Sigmoid colon (tissue), 7 donors: ENCODE results near the gene FUBP3. TPM values are rescaled to one million over a fixed set of nuclear protein-coding genes. Genes with fewer than 3 reads are reported as not detected.

Experiments
- DNase-seq: peaks from one replicate; pipeline ENCODE4 v3.0.0-alpha.2; 2019
- H3K27ac ChIP-seq, 4 donors: fragments of 200-600 bp; sonication (generic); one replicate each; pipeline ENCODE4 v1.5.1; 2016 to 2019; ENCODE audit warnings: mild to moderate bottlenecking in 1 of 4
- H3K27me3 ChIP-seq, 3 donors: fragments of 200-600 bp; sonication (generic); one replicate each; pipeline ENCODE4 v1.5.1; 2019; ENCODE audit warnings: mild to moderate bottlenecking in 1 of 3
- H3K36me3 ChIP-seq, 4 donors: fragments of 200-600 bp; sonication (generic); one replicate each; pipeline ENCODE4 v1.5.1; 2016 to 2019
- H3K4me1 ChIP-seq, 4 donors: fragments of 200-600 bp; sonication (generic); one replicate each; pipeline ENCODE4 v1.5.1; 2017 to 2019
- H3K4me3 ChIP-seq, 4 donors: fragments of 200-600 bp; sonication (generic); one replicate each; pipeline ENCODE4 v1.5.1; 2017 to 2019; ENCODE audit warnings: mild to moderate bottlenecking in 2 of 4, moderate library complexity in 1 of 4
- H3K9me3 ChIP-seq, 4 donors: fragments of 200-600 bp in 3 of 4; sonication (generic) in 3 of 4; one replicate each; pipeline versions ENCODE4 v1.5.1 to v1.6.1; 2013 to 2019
- EP300 ChIP-seq, 4 donors: sonication (generic); formaldehyde crosslinking; IDR thresholded peaks; one replicate each; pipeline ENCODE4 v1.6.1; 2017; ENCODE audit warnings: antibody characterized with exemption in 4 of 4
- POLR2A ChIP-seq, 2 donors: fragments of 450-650 bp; IDR thresholded peaks; one replicate each; pipeline ENCODE4 v1.6.1; 2016; ENCODE audit warnings: antibody characterized with exemption in 2 of 2, mild to moderate bottlenecking in 2 of 2, moderate library complexity in 2 of 2
- POLR2AphosphoS5 ChIP-seq, 4 donors: sonication (generic); formaldehyde crosslinking; IDR thresholded peaks; one replicate each; pipeline ENCODE4 v1.6.1; 2017; ENCODE audit warnings: antibody characterized with exemption in 4 of 4
- WGBS, 2 donors: extraction: QIAGEN DNeasy Blood & Tissue Kit; methylation state at CpG; one replicate each; pipeline ENCODE4 v1.1.7; 2013; 5-methylcytosine and 5-hydroxymethylcytosine counted together
- intact Hi-C: fragments of 100-400 bp; cut with DNase I; formaldehyde crosslinking; loops from one replicate; pipeline ENCODE4 v1.15.1; 2023
- polyA plus RNA-seq, 3 donors: library from polyadenylated mRNA; stranded (reverse); fragments of 200-250 nt; gene quantifications; one replicate each; pipeline ENCODE4 v1.2.3, GENCODE V29; 2013
- total RNA-seq, 4 donors: library from RNA; depleted of rRNA; stranded (reverse); fragments of >200 nt; gene quantifications; one replicate each; pipeline ENCODE4 v1.1.0, GENCODE V29; 2016
- TF ChIP-seq, protein P1 (sequence below), 4 experiments: fragments of 450-650 bp in 3 of 4; fragments of 200-600 bp in 1 of 4; IDR thresholded peaks; one replicate each; pipeline ENCODE4 v1.5.1; 2016 to 2019; ENCODE audit warnings: antibody characterized with exemption in 4 of 4, mild to moderate bottlenecking in 3 of 4, moderate library complexity in 2 of 4
- donor health status: healthy with polysubstance abuse.
- donor health status: Bipolar disorder and iron deficiency.
- donor health status: healthy.

The FUBP3 gene
- total and polyA plus RNA-seq, 7 donors: 19.4 to 44.4 (median 41.3) TPM

DNA sequence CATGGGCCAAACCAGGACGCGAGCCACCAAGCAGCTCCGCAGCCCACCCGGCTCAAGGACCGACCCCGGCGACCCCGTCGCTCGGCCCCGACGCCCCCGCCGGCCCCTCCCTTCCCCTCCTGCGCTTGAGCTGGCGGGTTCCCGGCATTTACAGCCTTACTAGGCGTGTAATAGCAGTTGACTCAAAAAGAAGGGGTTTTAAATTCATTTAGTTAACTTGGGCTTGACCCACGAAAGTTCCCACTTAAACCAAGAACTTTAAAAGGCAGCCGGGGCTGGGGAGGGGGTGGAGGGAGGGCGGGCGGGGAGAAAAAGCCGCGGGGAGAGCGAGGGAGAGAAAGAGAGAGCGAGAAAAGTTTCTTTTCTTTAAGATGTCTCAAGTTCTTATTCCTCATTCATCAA is 85.7 kb downstream of the FUBP3 start:
- WGBS, 2 donors: 2 to 4% methylated on average over 25 to 26 of the region's 26 CpGs
- H3K27me3 ChIP-seq: peaks cover 68 to 86% (median 79%) of the 10 kb centered on the region in 3 donors
- H3K4me3 ChIP-seq: peak overlapping the region in 1 of 4 donors; percentile 4

DNA sequence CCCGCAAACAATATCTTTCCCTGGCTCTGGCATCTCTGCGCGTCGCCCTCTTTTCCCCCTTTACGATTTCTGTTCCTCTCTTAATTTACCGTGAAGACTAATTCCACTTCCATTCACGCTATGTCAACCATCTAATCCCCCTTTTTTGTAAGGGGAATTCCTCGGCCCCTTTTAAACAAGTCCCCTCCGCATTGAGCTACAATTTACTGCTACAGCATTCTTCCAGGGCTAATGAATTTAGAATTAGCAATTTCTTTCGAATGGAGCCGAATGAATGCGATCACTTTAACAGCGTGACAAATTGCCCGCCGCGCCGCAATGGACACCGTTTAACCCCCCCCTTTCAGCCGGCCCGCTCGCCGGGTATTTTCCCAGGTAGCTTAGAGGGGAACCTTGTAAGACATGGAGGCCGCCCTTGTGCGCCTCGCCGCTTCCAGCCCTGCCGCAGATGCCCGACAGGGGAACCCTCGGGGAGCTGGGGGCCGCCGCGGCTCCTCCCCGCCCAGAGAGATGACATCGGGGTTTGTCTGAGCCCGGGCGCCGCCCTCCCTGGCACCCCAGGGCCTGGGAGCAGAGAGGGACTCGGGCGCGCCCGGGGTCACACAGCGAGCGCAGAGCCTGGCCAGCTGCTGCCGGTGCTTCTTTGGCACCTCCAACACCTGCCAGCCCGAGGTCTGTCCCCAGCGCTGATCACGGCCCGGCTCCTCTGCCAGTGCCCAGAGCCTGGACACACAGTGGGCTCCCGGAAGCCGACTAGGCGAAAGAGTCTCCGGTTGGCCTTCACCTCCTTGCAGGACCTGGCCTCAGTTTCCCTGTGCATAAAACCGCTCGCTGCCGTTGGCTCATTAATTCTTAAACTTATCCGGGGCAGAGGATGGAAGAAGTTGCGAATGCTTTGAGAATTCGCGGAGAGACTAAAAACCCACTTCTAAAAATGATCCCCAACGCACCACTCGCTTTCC is 86.3 kb downstream of the FUBP3 start:
- no peak for DNase-seq
- intact Hi-C loops: no loop called here
- TF ChIP-seq, protein P1, sequence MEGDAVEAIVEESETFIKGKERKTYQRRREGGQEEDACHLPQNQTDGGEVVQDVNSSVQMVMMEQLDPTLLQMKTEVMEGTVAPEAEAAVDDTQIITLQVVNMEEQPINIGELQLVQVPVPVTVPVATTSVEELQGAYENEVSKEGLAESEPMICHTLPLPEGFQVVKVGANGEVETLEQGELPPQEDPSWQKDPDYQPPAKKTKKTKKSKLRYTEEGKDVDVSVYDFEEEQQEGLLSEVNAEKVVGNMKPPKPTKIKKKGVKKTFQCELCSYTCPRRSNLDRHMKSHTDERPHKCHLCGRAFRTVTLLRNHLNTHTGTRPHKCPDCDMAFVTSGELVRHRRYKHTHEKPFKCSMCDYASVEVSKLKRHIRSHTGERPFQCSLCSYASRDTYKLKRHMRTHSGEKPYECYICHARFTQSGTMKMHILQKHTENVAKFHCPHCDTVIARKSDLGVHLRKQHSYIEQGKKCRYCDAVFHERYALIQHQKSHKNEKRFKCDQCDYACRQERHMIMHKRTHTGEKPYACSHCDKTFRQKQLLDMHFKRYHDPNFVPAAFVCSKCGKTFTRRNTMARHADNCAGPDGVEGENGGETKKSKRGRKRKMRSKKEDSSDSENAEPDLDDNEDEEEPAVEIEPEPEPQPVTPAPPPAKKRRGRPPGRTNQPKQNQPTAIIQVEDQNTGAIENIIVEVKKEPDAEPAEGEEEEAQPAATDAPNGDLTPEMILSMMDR (IDR thresholded peaks at IDR 0.05): no peak
- TF ChIP-seq POLR2AphosphoS5 (IDR thresholded peaks at IDR 0.05) (no peak), POLR2A (IDR thresholded peaks at IDR 0.05) (no peak), EP300 (IDR thresholded peaks at IDR 0.05) (no peak)
- H3K4me1 ChIP-seq: peaks cover 0 to 61% (median 60%) of the 10 kb centered on the region in 4 donors
- H3K27ac ChIP-seq: no peak overlapping the region
- no peaks in the 10 kb centered on the region for H3K36me3 ChIP-seq
- 6 to 7% methylated on average over 61 of the region's 61 CpGs for WGBS, 2 donors
- H3K9me3 ChIP-seq: no peaks in the 10 kb centered on the region
- H3K27me3 ChIP-seq: peaks cover 62 to 80% (median 72%) of the 10 kb centered on the region in 3 donors
- no peak overlapping the region for H3K4me3 ChIP-seq

More for the DNA sequence above, 85.7 kb downstream of the FUBP3 start:
- no peak for DNase-seq
- H3K27ac ChIP-seq: no peak overlapping the region
- H3K36me3 ChIP-seq: no peaks in the 10 kb centered on the region
- H3K4me1 ChIP-seq: peaks cover 0 to 68% (median 67%) of the 10 kb centered on the region in 4 donors
- H3K9me3 ChIP-seq: no peaks in the 10 kb centered on the region
- intact Hi-C loops: no loop called here
- TF ChIP-seq POLR2A (IDR thresholded peaks at IDR 0.05): no peak
- TF ChIP-seq, protein P1 (IDR thresholded peaks at IDR 0.05): no peak
- TF ChIP-seq POLR2AphosphoS5 (IDR thresholded peaks at IDR 0.05): no peak
- TF ChIP-seq EP300 (IDR thresholded peaks at IDR 0.05): no peak

DNA sequence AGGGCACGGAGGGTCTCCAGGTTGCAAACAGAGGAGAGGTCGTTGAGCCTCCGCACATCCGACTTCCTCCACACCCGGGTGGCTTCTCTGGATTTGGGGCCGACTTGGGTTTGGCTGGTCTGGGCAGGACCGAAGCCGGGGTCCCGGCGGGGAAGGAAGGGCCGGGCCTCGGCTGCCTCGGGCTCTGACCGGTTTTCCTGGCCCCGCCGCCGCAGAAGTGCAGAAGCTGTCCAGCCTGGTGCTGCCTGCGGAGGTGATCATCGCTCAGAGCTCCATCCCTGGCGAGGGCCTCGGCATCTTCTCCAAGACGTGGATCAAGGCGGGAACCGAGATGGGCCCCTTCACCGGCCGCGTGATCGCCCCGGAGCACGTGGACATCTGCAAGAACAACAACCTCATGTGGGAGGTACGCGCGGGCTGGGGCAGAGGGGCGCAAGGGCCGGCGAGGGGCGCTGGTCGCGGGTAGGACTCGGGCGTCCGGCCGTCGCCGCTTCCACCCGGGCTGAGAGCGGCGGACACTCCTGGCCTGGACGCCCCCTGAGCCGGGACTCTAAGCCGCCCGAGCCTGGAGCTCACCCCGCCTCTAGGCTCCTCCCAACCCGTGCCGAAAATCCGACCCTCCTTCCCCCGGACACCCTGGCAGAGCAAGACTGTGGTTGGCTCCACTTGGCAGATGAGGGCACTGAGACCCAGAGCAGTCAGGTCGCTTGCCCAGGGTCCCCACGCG is 87.2 kb downstream of the FUBP3 start:
- WGBS, 2 donors: 7 to 12% methylated on average over 60 of the region's 60 CpGs
- DNase-seq: no peak
- Histone ChIP-seq H3K27me3 (peaks cover 53 to 71% (median 63%) of the 10 kb centered on the region in 3 donors), H3K36me3 (no peaks in the 10 kb centered on the region), H3K4me3 (no peak overlapping the region), H3K9me3 (no peaks in the 10 kb centered on the region), H3K4me1 (peaks cover 0 to 53% (median 52%) of the 10 kb centered on the region in 4 donors), H3K27ac (no peak overlapping the region)
- TF ChIP-seq POLR2A (IDR thresholded peaks at IDR 0.05) (no peak), POLR2AphosphoS5 (IDR thresholded peaks at IDR 0.05) (no peak), EP300 (IDR thresholded peaks at IDR 0.05) (no peak)
- TF ChIP-seq, protein P1 (IDR thresholded peaks at IDR 0.05): no peak
- intact Hi-C loops: no loop called here

DNA sequence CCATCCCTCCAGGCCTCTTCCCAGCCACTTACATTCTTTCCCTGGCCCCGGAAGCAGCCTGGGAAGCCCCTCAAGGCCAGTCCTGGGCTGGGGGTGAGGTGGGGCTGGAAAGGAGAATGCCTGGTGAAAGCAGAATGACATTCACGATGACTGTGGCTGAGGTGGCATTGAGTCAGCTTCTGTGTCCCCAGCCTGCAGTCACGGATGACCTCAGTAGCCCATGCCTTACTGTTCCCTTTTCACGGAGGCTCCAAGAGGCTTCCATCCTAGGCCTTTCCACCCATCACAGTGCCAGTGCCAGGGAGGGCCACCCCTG is 87.7 kb downstream of the FUBP3 start:
- TF ChIP-seq, protein P1 (IDR thresholded peaks at IDR 0.05): no peak
- TF ChIP-seq POLR2A (IDR thresholded peaks at IDR 0.05) (no peak), EP300 (IDR thresholded peaks at IDR 0.05) (no peak), POLR2AphosphoS5 (IDR thresholded peaks at IDR 0.05) (no peak)
- intact Hi-C loops: no loop called here
- Histone ChIP-seq H3K27ac (no peak overlapping the region), H3K9me3 (no peaks in the 10 kb centered on the region), H3K4me3 (no peak overlapping the region), H3K27me3 (peaks cover 48 to 66% (median 58%) of the 10 kb centered on the region in 3 donors), H3K4me1 (peaks cover 0 to 47% (median 47%) of the 10 kb centered on the region in 4 donors), H3K36me3 (no peaks in the 10 kb centered on the region)
- WGBS, 2 donors: 31 to 42% methylated on average over 4 of the region's 4 CpGs
- DNase-seq: no peak
